ENCODE data around the gene VSIG8.

- TF ChIP-seq POLR2AphosphoS5 (IDR thresholded peaks at IDR 0.05; ENCODE audit: low read depth) (no peak), CTCF (IDR thresholded peaks at IDR 0.05; ENCODE audit: insufficient read depth, low read length) (no peak), SPI1 (IDR thresholded peaks at IDR 0.05; ENCODE audit: borderline replicate concordance, low read depth) (no peak), GABPA (IDR thresholded peaks at IDR 0.05; ENCODE audit: low read depth) (no peak)
- TF ChIP-seq, protein P1, sequence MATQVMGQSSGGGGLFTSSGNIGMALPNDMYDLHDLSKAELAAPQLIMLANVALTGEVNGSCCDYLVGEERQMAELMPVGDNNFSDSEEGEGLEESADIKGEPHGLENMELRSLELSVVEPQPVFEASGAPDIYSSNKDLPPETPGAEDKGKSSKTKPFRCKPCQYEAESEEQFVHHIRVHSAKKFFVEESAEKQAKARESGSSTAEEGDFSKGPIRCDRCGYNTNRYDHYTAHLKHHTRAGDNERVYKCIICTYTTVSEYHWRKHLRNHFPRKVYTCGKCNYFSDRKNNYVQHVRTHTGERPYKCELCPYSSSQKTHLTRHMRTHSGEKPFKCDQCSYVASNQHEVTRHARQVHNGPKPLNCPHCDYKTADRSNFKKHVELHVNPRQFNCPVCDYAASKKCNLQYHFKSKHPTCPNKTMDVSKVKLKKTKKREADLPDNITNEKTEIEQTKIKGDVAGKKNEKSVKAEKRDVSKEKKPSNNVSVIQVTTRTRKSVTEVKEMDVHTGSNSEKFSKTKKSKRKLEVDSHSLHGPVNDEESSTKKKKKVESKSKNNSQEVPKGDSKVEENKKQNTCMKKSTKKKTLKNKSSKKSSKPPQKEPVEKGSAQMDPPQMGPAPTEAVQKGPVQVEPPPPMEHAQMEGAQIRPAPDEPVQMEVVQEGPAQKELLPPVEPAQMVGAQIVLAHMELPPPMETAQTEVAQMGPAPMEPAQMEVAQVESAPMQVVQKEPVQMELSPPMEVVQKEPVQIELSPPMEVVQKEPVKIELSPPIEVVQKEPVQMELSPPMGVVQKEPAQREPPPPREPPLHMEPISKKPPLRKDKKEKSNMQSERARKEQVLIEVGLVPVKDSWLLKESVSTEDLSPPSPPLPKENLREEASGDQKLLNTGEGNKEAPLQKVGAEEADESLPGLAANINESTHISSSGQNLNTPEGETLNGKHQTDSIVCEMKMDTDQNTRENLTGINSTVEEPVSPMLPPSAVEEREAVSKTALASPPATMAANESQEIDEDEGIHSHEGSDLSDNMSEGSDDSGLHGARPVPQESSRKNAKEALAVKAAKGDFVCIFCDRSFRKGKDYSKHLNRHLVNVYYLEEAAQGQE (IDR thresholded peaks at IDR 0.05; ENCODE audit: insufficient replicate concordance, low read depth): peak; percentile 16
These were observed 12.7 kb downstream of the VSIG8 start for GRCh38 chr1:159849626-159850366.
